ENCODE measurements around the gene USP24. TPM values are rescaled to one million over a fixed set of nuclear protein-coding genes. Genes with fewer than 3 reads are reported as not detected.

Gene USP24
- total and polyA plus RNA-seq, 2 donors (not counting 3 experiments of a cell fraction or from before 2014, with no cell fraction given), result 8.2 to 30.0 TPM

DNA sequence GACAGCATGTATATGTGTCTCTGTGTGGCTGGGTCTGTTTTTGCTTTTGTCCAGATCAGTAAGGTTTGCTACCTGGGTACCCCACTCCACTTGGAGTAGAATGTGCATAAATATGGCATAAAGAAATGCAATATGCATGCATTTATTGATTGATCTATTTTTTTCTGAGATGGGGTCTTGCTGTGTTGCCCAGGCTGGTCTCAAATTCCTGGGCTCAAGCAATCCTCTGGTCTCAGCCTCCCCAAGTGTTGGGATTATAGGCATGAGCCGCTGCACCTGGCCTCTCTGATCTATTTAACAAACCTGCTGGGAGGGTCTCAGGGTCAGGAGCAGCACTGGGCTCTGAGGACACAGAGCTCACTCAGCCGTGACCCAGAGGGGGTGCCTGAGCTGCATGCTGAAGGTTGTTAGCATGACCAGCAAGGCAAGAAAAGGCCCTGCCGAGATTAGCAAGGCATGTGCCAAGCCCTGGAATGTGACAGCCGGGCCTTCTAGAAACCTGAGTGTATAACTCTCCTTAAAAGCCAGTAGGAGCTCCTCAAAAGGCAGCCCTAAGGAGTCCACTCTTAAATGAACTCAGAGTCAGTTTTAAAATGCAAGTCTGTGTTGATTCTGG lies 153.3 kb downstream of the USP24 start:
- Histone ChIP-seq H3K79me2 (ENCODE audit: control insufficient read depth, insufficient read depth, low read length) (no peaks in the 10 kb centered on the region), H2AFZ (ENCODE audit: low read depth, low read length) (no peak overlapping the region), H3K4me3 (replicated peaks in 1 of 3; ENCODE audit: insufficient read depth in 1 of 3, low read depth in 1 of 3, low read length in 3 of 3) (no peak overlapping the region), H3K4me1 (ENCODE audit: control insufficient read depth, extremely low read depth, insufficient read depth, low read length) (no peaks in the 10 kb centered on the region), H3K9me1 (replicated peaks; ENCODE audit: control insufficient read depth, extremely low read depth, insufficient read depth, low read length) (no peaks in the 10 kb centered on the region), H3K27me3 (ENCODE audit: control insufficient read depth in 2 of 2, insufficient read depth in 2 of 2, low read length in 2 of 2) (no peaks in the 10 kb centered on the region), H3K27ac (ENCODE audit: insufficient read depth, low read depth, low read length) (no peak overlapping the region), H3K9ac (replicated peaks; ENCODE audit: extremely low read depth, insufficient read depth, low read length) (no peak overlapping the region), H4K20me1 (replicated peaks; ENCODE audit: control insufficient read depth, extremely low read depth, insufficient read depth, low read length) (no peaks in the 10 kb centered on the region), H3K9me3 (replicated peaks; ENCODE audit: control insufficient read depth, insufficient read depth, low read length) (no peaks in the 10 kb centered on the region), H3K36me3 (ENCODE audit: control insufficient read depth in 2 of 2, extremely low read depth in 1 of 2, insufficient read depth in 2 of 2, low read length in 2 of 2) (peaks cover 0 to 2% of the 10 kb centered on the region in 2 experiments), H3K4me2 (ENCODE audit: insufficient read depth, low read length) (no peak overlapping the region)
- TF ChIP-seq MYC (IDR thresholded peaks at IDR 0.05; ENCODE audit: low read depth, low read length) (no peak), POLR2A (IDR thresholded peaks at IDR 0.05; ENCODE audit: low read depth, low read length) (no peak), POLR2AphosphoS5 (IDR thresholded peaks at IDR 0.05; ENCODE audit: insufficient read depth, low read depth, low read length) (no peak), EZH2 (IDR thresholded peaks at IDR 0.05; ENCODE audit: borderline replicate concordance, low read depth, low read length, severe bottlenecking) (no peak), FOS (IDR thresholded peaks at IDR 0.05; ENCODE audit: borderline replicate concordance, insufficient read depth, low read length) (no peak)
- TF ChIP-seq, protein P1, sequence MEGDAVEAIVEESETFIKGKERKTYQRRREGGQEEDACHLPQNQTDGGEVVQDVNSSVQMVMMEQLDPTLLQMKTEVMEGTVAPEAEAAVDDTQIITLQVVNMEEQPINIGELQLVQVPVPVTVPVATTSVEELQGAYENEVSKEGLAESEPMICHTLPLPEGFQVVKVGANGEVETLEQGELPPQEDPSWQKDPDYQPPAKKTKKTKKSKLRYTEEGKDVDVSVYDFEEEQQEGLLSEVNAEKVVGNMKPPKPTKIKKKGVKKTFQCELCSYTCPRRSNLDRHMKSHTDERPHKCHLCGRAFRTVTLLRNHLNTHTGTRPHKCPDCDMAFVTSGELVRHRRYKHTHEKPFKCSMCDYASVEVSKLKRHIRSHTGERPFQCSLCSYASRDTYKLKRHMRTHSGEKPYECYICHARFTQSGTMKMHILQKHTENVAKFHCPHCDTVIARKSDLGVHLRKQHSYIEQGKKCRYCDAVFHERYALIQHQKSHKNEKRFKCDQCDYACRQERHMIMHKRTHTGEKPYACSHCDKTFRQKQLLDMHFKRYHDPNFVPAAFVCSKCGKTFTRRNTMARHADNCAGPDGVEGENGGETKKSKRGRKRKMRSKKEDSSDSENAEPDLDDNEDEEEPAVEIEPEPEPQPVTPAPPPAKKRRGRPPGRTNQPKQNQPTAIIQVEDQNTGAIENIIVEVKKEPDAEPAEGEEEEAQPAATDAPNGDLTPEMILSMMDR (IDR thresholded peaks at IDR 0.05; ENCODE audit: extremely low read depth in 1 of 2, insufficient read depth in 1 of 2, low read depth in 1 of 2, low read length in 2 of 2), result no peak
- dilution Hi-C loops (cut with MboI; ENCODE audit: extremely low pct_ligation_motif_present, low sequenced_read_pairs) (no loop called here), intact Hi-C loops (cut with micrococcal nuclease) (no loop called here)
- DNase-seq (ENCODE audit: low read depth, low spot score), result no peak
- ChIA-PET CTCF (no interaction called here), POLR2A (no interaction called here)
- no peak for FAIRE-seq
- no TSS peak for BruUV-seq (replicated peaks)

Measured in endothelial cell of umbilical vein (primary cell).